Neural cell (in vitro differentiated cells): ENCODE data around the gene LRRC61.
"Not testable (repeated sequence)": the region's sequence is repeated elsewhere in the genome, so short reads cannot be mapped to it uniquely, and the experiment has no call there.

Experiments
- CTCF ChIP-seq: fragments of 450-650 bp; IDR thresholded peaks from 2 replicates; pipeline ENCODE4 v1.5.1; 2014; ENCODE audit warnings: antibody characterized with exemption, mild to moderate bottlenecking, moderate library complexity; ENCODE audit not compliant: poor library complexity, severe bottlenecking
- EP300 ChIP-seq: fragments of 450-650 bp; conservative IDR thresholded peaks from 2 replicates; pipeline ENCODE4 v1.6.1; 2014; ENCODE audit warnings: antibody characterized with exemption, mild to moderate bottlenecking, moderate library complexity; ENCODE audit not compliant: poor library complexity, severe bottlenecking
- RAD21 ChIP-seq: fragments of 450-650 bp; conservative IDR thresholded peaks from 2 replicates; pipeline ENCODE4 v1.6.1; 2014; ENCODE audit warnings: antibody characterized with exemption, mild to moderate bottlenecking, moderate library complexity
- SMC3 ChIP-seq: fragments of 450-650 bp; conservative IDR thresholded peaks from 2 replicates; pipeline ENCODE4 v1.6.1; 2014; ENCODE audit warnings: antibody characterized with exemption, mild to moderate bottlenecking, moderate library complexity; ENCODE audit not compliant: poor library complexity
- TAF1 ChIP-seq: IDR thresholded peaks from 2 replicates; pipeline ENCODE4 v1.6.1; 2012; ENCODE audit warnings: low read depth

DNA sequence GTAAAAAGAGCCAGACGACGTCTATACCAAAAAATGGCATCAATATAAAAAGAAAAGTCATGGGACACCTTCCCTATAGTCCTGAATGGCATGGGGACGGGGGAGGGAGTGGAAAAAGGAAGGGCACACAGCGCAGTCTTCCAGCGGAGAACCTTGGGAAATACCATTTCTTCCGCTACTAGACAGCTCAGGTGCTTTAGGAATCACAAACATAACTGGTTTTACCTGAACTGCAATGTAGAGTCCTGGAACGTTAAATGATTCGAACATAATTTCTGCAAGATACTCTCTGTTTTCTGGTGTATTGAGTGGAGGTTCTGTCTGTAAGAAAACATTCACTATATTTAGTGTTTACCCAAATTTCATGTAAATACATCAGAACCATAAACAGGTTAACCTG, 28.1 kb upstream of the LRRC61 start:
- TF ChIP-seq CTCF, RAD21, EP300, SMC3, TAF1: not testable (repeated sequence)
